ENCODE data around the gene ARHGEF26. TPM values are rescaled to one million over a fixed set of nuclear protein-coding genes. Genes with fewer than 3 reads are reported as not detected.

The ARHGEF26 gene
- total RNA-seq, 1 donor from 2014 or later = 0.80 TPM

GRCh38 chr3:154151969-154152368 is 30.8 kb downstream of the ARHGEF26 start:
- peak; percentile 61 for DNase-seq (ENCODE audit: low read depth)

DNA sequence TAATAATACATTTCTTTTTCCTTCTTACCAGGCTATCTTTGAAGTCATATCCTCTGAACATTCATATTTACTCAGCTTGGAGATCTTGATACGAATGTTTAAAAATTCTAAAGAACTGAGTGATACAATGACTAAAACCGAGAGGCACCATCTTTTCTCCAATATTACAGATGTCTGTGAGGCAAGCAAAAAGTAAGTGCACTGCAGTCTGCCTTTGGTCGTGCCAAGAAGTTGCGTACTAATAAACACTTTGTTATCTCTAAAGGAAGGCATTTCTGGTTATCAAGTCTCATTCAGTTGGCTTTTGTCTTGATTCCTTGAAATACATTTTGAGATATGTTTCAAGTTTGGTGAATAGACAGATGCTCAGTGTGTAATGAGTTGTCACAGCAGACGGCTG is 31.6 kb downstream of the ARHGEF26 start:
- DNase-seq (ENCODE audit: low read depth) = no peak

GRCh38 chr3:154156530-154156929 is 35.3 kb downstream of the ARHGEF26 start:
- no peak for DNase-seq (ENCODE audit: low read depth)

DNA sequence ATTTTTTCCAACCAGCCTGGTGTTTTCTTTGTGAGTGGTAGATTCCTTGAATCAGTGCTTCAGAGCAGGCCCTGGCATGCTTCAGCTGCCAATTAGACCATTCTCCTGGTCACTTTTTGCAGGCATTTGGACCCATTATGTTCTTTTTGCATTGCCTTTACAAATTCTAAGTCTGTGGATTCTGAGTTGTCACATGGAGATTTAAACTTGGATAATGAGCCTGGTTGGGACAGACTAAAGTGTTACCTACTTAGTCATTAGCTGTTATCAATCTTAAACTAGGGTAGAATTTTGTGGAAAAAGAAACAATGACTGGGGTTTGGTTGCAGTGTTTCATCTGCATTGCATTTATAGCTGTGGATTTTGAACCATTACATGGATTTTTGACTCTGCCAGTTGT is 40.6 kb downstream of the ARHGEF26 start:
- DNase-seq (ENCODE audit: low read depth) = peak; percentile 9

DNA sequence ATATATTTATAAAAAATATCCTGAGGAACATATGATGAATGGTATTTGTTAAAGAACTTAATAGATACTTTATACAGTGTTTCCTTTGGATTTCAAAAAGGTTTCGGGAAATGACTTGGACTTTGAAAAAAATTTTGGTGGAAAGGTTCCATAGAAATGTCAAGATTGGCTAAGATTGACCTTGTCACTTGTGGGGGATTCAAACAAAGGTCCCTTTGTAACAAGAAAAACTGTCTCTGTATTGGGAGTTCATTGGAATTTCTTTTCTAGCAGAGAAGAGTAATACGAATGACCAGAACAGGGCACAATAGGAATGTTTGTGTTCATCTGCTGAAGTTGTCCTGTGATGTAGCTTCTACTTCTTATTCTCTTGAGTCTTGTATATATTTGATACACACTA is 43.2 kb downstream of the ARHGEF26 start:
- DNase-seq (ENCODE audit: low read depth) = no peak

DNA sequence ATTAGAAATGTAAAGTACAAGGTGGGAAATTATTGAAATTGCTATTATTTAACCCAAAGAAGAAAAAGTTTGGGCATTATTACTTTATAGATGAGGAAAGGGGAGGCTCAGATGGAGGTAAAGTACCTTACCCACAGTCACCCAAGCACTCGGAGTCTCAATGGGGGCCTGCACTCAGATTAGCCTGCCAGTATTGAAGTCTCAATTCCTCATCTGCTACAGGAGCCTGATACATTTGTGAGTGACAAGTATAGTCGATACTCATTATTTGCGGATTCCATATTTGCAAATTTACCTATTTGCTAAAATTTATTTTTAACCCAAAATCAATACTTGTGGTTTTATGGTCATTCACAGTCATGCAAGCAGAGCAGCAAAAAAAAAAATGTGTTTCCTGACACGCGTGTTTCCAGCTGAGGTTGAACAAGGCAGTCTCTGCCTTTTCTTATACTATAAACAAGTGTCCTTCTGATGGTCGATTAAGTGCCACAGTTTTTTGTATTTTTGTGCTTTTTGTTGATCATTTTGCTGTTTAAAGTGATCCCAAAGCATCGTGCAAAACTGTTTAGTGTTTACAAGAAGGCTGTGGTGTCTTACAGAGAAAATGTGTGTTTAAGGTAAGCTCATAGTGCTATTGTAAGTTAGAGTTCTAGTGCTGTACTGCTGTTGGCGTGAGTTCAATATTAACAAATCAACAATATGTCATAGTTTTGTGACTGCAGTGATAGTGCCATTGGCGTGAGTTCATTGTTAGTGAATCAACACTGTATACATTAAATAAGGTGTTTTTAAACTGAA is 48.0 kb downstream of the ARHGEF26 start:
- DNase-seq (ENCODE audit: low read depth) = no peak

- no peak for DNase-seq (ENCODE audit: low read depth)
Observed at GRCh38 chr3:154169796-154170110, 48.6 kb downstream of the ARHGEF26 start.

DNA sequence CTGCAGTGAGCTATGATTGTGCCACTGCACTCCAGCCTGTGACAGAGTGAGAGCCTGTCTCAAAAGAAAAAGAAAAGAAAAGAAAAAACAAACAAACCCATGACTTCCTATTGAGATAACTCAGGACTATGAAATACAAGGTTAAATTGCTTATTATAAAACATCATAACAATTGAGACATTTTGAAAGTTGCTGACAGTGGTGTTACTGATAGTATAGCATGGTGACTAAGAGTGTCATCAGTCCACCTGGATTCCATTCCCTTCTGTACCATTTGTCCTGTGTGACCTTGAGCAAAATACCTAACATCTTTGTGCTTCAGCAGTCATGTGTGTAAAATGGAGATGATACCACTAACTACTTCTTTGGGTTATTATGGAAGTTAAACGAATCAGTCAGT is 49.1 kb downstream of the ARHGEF26 start:
- DNase-seq (ENCODE audit: low read depth) = no peak

GRCh38 chr3:154175041-154175440 is 53.9 kb downstream of the ARHGEF26 start:
- no peak for DNase-seq (ENCODE audit: low read depth)

GRCh38 chr3:154176036-154176435 is 54.8 kb downstream of the ARHGEF26 start:
- DNase-seq (ENCODE audit: low read depth) = no peak

DNA sequence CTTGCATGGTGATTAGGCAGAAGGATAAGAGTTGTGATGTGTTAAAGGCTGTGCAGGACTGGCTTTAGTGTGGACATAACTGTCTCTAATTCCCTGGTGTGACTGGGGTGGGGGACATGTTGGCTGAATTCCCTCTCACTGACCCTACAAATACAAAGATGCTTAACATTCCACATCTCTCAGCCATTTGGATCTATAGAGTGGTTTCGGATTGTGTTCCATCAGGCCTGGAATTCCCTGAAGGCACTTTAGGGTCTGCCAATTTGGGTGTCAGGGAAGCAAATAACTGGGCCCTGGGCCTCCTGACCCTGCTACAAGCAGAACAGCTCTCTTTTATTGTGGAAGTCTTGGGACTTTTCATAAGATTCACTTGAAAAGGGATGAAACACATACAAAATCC is 56.2 kb downstream of the ARHGEF26 start:
- no peak for DNase-seq (ENCODE audit: low read depth)

- DNase-seq (ENCODE audit: low read depth) = no peak
Observed at GRCh38 chr3:154178172-154178571, 57.0 kb downstream of the ARHGEF26 start.

DNA sequence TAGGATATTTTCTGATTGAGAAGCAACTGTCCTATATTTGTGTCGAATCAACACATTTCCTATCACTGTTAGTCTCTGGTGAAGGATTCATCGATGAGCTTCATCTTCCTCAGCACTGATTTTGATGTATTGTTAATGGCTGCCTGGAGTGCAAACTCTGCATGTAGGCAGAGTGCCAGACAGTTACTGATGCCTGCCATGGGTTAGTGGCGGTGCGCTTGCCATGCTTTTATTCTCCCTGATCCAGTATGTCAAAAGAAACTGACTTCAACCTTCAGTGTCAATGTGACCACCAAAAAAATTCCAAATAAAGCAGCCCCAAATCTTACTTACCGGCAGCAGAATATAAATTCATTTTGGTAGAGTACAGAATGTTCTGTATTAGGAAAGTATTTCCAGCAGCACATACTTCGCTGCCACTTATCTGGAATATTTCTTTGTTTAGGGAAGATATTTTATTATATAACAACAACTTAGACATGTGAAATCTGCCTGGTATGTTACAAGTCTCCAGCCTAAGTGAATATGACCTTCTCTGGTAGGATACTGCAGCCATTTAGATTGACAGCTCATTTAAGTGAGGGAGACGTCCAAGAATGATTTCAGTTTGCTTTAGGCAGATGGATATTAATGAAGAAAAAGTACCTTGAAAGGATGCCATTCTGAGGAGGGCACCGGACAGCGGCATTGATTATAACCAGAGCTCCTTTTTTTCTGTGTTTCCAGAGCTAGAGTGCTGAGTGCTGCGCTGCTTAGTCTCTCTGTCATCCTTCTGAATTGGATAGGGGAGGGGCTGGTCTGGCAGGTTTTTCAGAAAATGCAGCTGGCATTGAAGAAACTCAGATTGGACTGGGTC is 59.9 kb downstream of the ARHGEF26 start:
- DNase-seq (ENCODE audit: low read depth) = no peak

DNA sequence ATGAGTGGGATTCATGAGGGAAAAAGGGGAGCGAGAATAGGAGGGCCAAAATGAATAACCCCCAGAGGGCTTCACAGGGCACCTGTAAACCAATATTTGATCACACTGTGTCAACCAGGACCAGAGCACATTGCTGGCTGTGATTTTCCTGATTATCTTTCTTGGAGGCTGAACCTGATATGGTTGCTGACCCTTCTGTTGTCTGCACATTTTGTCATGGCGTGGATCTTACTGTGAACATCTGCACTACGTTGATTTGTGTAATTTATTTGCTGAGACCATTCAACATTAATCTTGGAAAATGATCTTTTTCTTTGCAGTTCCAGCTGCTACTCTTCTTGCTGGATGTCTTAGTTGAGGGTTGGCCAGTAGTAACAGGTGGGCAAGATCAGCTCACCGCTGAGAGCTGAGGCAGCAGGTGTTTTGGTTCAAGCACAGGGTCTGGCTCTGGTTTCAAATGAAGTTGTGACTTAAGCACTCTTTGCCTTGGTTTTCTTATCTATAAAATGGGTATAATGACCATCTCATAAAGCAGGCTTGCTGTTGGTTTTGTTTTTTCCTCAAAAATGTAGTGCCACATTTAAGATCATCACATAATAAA is 61.2 kb downstream of the ARHGEF26 start:
- no peak for DNase-seq (ENCODE audit: low read depth)

GRCh38 chr3:154182975-154183374 is 61.8 kb downstream of the ARHGEF26 start:
- no peak for DNase-seq (ENCODE audit: low read depth)

DNA sequence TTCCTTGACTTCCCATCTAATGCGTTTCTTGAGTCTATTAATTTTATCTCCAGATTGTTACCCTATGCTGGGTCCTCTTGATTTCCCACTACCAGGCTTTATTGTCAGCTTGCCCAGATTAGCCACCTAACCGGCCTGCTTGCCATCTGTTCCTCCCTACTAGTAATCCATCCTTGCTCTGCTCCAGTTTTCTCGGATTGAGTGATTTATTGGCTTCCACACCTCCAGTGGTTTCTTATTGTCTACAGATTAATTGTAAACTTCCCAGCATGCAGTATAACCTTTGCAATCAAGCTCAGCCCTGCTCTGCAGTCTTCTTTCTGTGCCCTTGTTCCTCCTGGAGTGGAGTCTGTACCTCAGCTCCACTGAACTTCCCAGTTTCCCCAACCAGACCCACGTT is 63.4 kb downstream of the ARHGEF26 start:
- no peak for DNase-seq (ENCODE audit: low read depth)

GRCh38 chr3:154188437-154188836 is 67.2 kb downstream of the ARHGEF26 start:
- no peak for DNase-seq (ENCODE audit: low read depth)

DNA sequence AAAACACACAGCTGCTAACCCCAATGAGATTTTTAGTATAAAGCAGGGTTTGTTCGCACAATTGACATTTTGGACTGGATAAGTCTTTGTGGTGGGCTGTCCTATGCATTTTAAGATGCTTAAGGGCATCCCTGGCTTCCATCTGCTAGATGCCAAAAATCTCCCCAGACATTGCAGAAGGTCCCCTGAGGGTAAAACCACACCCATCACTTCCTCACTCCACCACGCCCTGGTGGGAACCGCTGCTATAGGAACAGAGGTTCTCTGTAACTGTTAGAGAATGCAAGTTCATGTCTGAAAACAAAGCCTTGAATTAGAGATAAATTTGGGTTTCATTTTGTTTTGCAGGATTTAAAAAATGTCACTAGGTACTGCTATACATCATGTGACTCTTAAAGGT is 67.7 kb downstream of the ARHGEF26 start:
- no peak for DNase-seq (ENCODE audit: low read depth)

GRCh38 chr3:154191520-154191919 is 70.3 kb downstream of the ARHGEF26 start:
- DNase-seq (ENCODE audit: low read depth) = no peak

DNA sequence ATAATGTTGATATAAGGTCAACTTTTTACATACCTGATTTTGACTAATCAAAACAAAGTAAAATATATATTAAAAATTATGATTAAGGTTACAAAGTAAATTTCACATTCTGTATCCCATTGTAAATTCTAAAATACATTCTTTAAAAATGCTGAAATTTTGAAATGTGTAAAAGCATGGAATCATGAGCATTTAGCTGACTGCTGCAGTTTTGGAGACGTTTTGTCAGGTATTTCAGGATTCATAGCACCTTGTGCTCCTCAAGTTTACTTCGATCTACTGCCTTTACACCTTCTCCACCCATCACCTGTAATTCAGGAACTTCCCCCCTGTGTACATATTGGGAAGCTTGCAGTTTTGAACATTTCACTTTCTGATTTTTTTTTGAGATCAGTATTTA is 71.0 kb downstream of the ARHGEF26 start:
- DNase-seq (ENCODE audit: low read depth) = no peak

DNA sequence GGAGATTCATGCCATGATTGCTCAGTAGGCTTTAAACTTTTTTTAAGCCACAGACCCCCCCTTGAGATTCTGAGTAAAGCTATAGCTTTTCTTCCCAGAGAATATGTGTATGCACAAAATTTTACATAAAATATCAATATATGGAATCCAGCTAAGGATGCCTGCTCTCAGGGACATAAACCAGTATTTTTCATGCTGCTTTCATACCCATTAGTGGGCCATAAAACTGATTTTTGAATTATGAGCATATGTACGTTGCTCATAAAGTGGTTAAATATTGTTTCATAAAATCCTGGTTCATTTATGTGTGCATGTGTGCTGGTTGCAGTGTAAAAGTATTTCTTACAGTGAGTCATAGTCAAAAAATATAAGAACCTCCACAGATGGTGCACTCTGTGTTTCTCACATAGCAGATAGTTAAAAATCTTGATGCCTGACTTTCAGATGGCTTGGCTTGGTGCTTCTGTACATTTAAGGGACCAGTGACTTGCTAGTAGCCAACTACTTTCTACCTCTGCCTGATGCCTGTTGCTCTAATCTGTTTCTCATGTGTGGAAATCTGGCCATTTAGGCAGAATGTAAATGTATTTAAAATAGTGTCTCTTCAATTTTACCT is 71.9 kb downstream of the ARHGEF26 start:
- DNase-seq (ENCODE audit: low read depth) = no peak

DNA sequence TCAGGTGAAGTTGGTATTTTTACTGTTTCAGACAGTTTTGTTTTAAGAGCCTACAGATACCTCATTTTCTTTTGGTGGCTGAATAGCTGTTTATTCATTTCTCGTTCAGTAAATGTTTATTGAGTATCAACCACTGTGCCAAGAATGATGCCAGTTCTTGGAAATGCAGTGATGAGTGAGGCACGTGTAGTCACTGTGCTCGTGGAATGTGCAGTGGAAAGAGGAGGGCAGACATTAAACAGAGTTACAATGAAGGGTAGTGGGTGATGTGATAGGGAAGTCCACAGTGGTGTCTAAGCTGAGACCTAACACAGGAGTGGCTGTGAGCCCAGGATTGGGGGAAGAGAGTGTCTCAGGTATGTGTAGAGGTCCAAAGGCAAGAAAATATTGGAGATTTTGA is 73.7 kb downstream of the ARHGEF26 start:
- no peak for DNase-seq (ENCODE audit: low read depth)

Measured in renal cortical epithelial cell (primary cell).